HG02981 (cell line): ENCODE measurements around the gene GDF2.

ENCODE experiments used
- ATAC-seq: cut with Tn5 transposase; IDR thresholded peaks from one replicate; pipeline ENCODE4 v1.9.1; 2021; ENCODE audit warnings: mild to moderate bottlenecking, moderate library complexity; ENCODE audit not compliant: unreplicated experiment

GDF2 gene

GRCh38 chr10:47366731-47367460 is 44.6 kb downstream of the GDF2 start:
- no peak for ATAC-seq

- ATAC-seq, result no peak
Measured at GRCh38 chr10:47367646-47368045, 45.4 kb downstream of the GDF2 start.

- no peak for ATAC-seq
Measured at GRCh38 chr10:47368431-47369180, 46.4 kb downstream of the GDF2 start.

GRCh38 chr10:47369251-47369894 is 47.1 kb downstream of the GDF2 start:
- ATAC-seq, result no peak

- ATAC-seq, result no peak
Measured at GRCh38 chr10:47370015-47370767, 47.9 kb downstream of the GDF2 start.

GRCh38 chr10:47370878-47371277 is 48.6 kb downstream of the GDF2 start:
- ATAC-seq, result no peak

- ATAC-seq, result no peak
Measured at GRCh38 chr10:47371629-47372485, 49.6 kb downstream of the GDF2 start.

- no peak for ATAC-seq
Measured at GRCh38 chr10:47372726-47373125, 50.5 kb downstream of the GDF2 start.

GRCh38 chr10:47374611-47375536 is 52.6 kb downstream of the GDF2 start:
- no peak for ATAC-seq

GRCh38 chr10:47376522-47377220 is 54.4 kb downstream of the GDF2 start:
- ATAC-seq, result no peak
